HL-60 (cell line): ENCODE results near the gene DNAJC2.
"Not testable (repeated sequence)": the region's sequence is repeated elsewhere in the genome, so short reads cannot be mapped to it uniquely, and the experiment has no call there.

Source experiments
- CTCF ChIP-seq: IDR thresholded peaks from one replicate; pipeline ENCODE4 v1.5.1; 2011; ENCODE audit warnings: low read length, control low read depth, inconsistent platforms; ENCODE audit not compliant: insufficient read depth
- GABPA ChIP-seq: IDR thresholded peaks from 2 replicates; pipeline ENCODE4 v1.6.1; 2012; ENCODE audit warnings: low read depth
- POLR2AphosphoS5 ChIP-seq: IDR thresholded peaks from 2 replicates; pipeline ENCODE4 v1.6.1; 2012; ENCODE audit warnings: low read depth
- REST ChIP-seq: IDR thresholded peaks from 2 replicates; pipeline ENCODE4 v1.6.1; 2012; ENCODE audit warnings: low read depth; ENCODE audit not compliant: insufficient replicate concordance
- SPI1 ChIP-seq: IDR thresholded peaks from 2 replicates; pipeline ENCODE4 v1.6.1; 2012; ENCODE audit warnings: low read depth, mild to moderate bottlenecking, borderline replicate concordance

- TF ChIP-seq SPI1, CTCF, REST, POLR2AphosphoS5, GABPA: not testable (repeated sequence)
These were observed 63.8 kb downstream of the DNAJC2 start for GRCh38 chr7:103280803-103281155.
